Limb (tissue), 2 donors: ENCODE results near the gene ST3GAL3.

Experiments
- DNase-seq, 2 donors: peaks; one replicate each; pipeline ENCODE4 v3.0.0-alpha.2; 2016; ENCODE audit errors: extremely low spot score in 2 of 2

ST3GAL3 gene

GRCh38 chr1:43783671-43784205 lies 76.4 kb downstream of the ST3GAL3 start:
- no peak for DNase-seq

- DNase-seq: no peak
Observed at GRCh38 chr1:43786201-43786958, 79.0 kb downstream of the ST3GAL3 start.

GRCh38 chr1:43786960-43787359 lies 79.6 kb downstream of the ST3GAL3 start:
- peak in 1 of 2 donors; percentile 67 for DNase-seq

GRCh38 chr1:43789604-43790550 lies 82.5 kb downstream of the ST3GAL3 start:
- DNase-seq: no peak

GRCh38 chr1:43791243-43791642 lies 83.9 kb downstream of the ST3GAL3 start:
- no peak for DNase-seq

- DNase-seq: peak in 1 of 2 donors; percentile 40
Observed at GRCh38 chr1:43796111-43796581, 88.8 kb downstream of the ST3GAL3 start.

GRCh38 chr1:43797891-43798290 lies 90.6 kb downstream of the ST3GAL3 start:
- no peak for DNase-seq

- peak in 1 of 2 donors; percentile 35 for DNase-seq
Observed at GRCh38 chr1:43799656-43800635, 92.6 kb downstream of the ST3GAL3 start.

- DNase-seq: no peak
Observed at GRCh38 chr1:43800771-43801170, 93.4 kb downstream of the ST3GAL3 start.

GRCh38 chr1:43801203-43801602 lies 93.9 kb downstream of the ST3GAL3 start:
- DNase-seq: no peak

GRCh38 chr1:43802356-43802980 lies 95.1 kb downstream of the ST3GAL3 start:
- DNase-seq: no peak

GRCh38 chr1:43803105-43803504 lies 95.8 kb downstream of the ST3GAL3 start:
- DNase-seq: no peak

GRCh38 chr1:43803646-43804045 lies 96.3 kb downstream of the ST3GAL3 start:
- DNase-seq: no peak

GRCh38 chr1:43804569-43804968 lies 97.2 kb downstream of the ST3GAL3 start:
- DNase-seq: no peak

GRCh38 chr1:43805340-43805739 lies 98.0 kb downstream of the ST3GAL3 start:
- DNase-seq: no peak

- DNase-seq: no peak
Observed at GRCh38 chr1:43806183-43806582, 98.8 kb downstream of the ST3GAL3 start.

GRCh38 chr1:43809097-43809673 lies 101.8 kb downstream of the ST3GAL3 start:
- no peak for DNase-seq

- DNase-seq: no peak
Observed at GRCh38 chr1:43812579-43812978, 105.2 kb downstream of the ST3GAL3 start.

GRCh38 chr1:43814401-43814800 lies 107.1 kb downstream of the ST3GAL3 start:
- no peak for DNase-seq
